T-helper 2 cell treated with Interferon-gamma antibody and Interleukin-4, amounts not matched to agents 100 ng/mL and 5 ng/mL, for 36 hours (primary cell): Measurements from ENCODE around the gene SSC5D. TPM values are rescaled to one million over a fixed set of nuclear protein-coding genes. Genes with fewer than 3 reads are reported as not detected.

Source experiments
- intact Hi-C: fragments of 100-400 bp; cut with micrococcal nuclease; formaldehyde crosslinking; loops from one replicate; pipeline ENCODE4 v1.15.1; 2023
- total RNA-seq: library from RNA; stranded (reverse); gene quantifications from 2 replicates; pipeline ENCODE4 v1.2.3, GENCODE V29; 2022

Gene SSC5D
- total RNA-seq, 1 donor from 2014 or later: 0.23 TPM

GRCh38 chr19:55471266-55471665 lies 17.0 kb upstream of the SSC5D start:
- intact Hi-C loops: loop anchor here (10.0 kb wide), 1 partner anchor 1336 kb away; the partner anchor contains the start of gene CNOT3

GRCh38 chr19:55472463-55472862 lies 15.8 kb upstream of the SSC5D start:
- intact Hi-C loops: loop anchor here (10.0 kb wide), 1 partner anchor 1338 kb away; the partner anchor contains the start of gene CNOT3

GRCh38 chr19:55473225-55474012 lies 14.8 kb upstream of the SSC5D start:
- intact Hi-C loops: loop anchor here (10.0 kb wide), 1 partner anchor 1339 kb away; the partner anchor contains the start of gene CNOT3

- intact Hi-C loops: loop anchor here (10.0 kb wide), 1 partner anchor 1340 kb away; the partner anchor contains the start of gene CNOT3
Measured at GRCh38 chr19:55474269-55475265, 13.7 kb upstream of the SSC5D start.

- intact Hi-C loops: loop anchor here (1.0 to 10.0 kb wide), 9 partner anchors 15 to 1341 kb away; partner anchors contain the start of genes CNOT3, FIZ1, ISOC2 and PPP6R1
Measured at GRCh38 chr19:55476100-55476775, 12.0 kb upstream of the SSC5D start, which contains the start of gene ZNF628. ZNF628 (plus strand) TSS chr19:55476617; CDS start chr19:55479911, 3,294 bp downstream.

GRCh38 chr19:55477905-55478304 lies 10.3 kb upstream of the SSC5D start:
- intact Hi-C loops: loop anchor here (2.0 to 10.0 kb wide), 3 partner anchors 219 to 1343 kb away; partner anchors contain the start of genes CNOT3 and PPP6R1

- intact Hi-C loops: loop anchor here (10.0 kb wide), 1 partner anchor 1344 kb away; the partner anchor contains the start of gene CNOT3
Measured at GRCh38 chr19:55478364-55478763, 9.9 kb upstream of the SSC5D start.

GRCh38 chr19:55479045-55479444 lies 9.2 kb upstream of the SSC5D start:
- intact Hi-C loops: loop anchor here (10.0 kb wide), 1 partner anchor 1344 kb away; the partner anchor contains the start of gene CNOT3

- intact Hi-C loops: loop anchor here (10.0 kb wide), 1 partner anchor 1345 kb away; the partner anchor contains the start of gene CNOT3
Measured at GRCh38 chr19:55479451-55480230, 8.6 kb upstream of the SSC5D start.

GRCh38 chr19:55481148-55481793 lies 7.0 kb upstream of the SSC5D start:
- intact Hi-C loops: no loop called here

- intact Hi-C loops: no loop called here
Measured at GRCh38 chr19:55481794-55482155, 6.5 kb upstream of the SSC5D start.

- intact Hi-C loops: no loop called here
Measured at GRCh38 chr19:55482156-55482961, 5.9 kb upstream of the SSC5D start.

- intact Hi-C loops: no loop called here
Measured at GRCh38 chr19:55482967-55483705, 5.1 kb upstream of the SSC5D start.

- intact Hi-C loops: no loop called here
Measured at GRCh38 chr19:55483706-55484592, 4.3 kb upstream of the SSC5D start.

- intact Hi-C loops: no loop called here
Measured at GRCh38 chr19:55484593-55485438, 3.4 kb upstream of the SSC5D start, which contains the start of gene NAT14. NAT14 (plus strand) TSS chr19:55485188; CDS start chr19:55485709, 521 bp downstream.
